Measurements from ENCODE around the gene RRBP1.

The RRBP1 gene

DNA sequence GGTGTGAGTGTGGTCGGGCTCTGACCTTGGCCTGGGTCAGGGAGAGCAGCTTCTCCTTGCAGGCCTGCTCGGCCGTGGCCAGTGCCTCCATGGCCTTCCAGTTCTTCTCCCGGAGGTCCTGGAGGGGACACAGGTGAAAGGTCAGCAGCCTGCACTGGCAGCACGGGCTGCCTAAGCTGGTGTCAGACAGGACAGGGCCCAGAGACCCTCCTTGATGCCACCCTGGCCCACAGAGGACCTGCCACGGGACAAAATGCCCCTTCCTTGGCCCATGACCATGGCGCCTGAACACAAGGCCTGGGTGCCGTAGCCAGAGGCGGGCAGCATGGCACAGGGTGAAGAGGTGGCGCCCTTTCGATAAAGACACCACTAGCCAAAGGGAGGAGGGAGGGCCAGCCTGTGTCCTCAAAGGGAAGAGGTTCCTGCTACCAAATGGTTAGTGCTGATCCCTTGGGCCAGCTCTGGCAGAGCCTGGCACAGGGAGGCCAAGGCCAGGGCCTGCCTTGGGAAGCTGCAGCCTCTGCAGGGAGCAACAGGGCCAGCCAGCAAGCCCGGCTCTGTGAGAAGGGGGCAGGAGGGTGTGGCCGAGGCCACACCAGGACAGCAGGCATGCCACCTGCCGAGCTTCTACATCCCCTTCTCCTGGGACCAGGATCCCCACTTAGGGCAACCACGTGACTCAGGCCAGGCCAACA, 57.3 kb downstream of the RRBP1 start:
- H4K20me1 ChIP-seq (ENCODE audit: insufficient read depth, low read length), result peaks cover 4% of the 10 kb centered on the region; the same call in 1 of the 2 replicates
- TF ChIP-seq EZH2phosphoT487 (IDR thresholded peaks at IDR 0.05; ENCODE audit: low read length) (no peak), EZH2 (optimal IDR thresholded peaks at IDR 0.05; ENCODE audit: low read depth, low read length) (no peak)
- TF ChIP-seq, protein P1, sequence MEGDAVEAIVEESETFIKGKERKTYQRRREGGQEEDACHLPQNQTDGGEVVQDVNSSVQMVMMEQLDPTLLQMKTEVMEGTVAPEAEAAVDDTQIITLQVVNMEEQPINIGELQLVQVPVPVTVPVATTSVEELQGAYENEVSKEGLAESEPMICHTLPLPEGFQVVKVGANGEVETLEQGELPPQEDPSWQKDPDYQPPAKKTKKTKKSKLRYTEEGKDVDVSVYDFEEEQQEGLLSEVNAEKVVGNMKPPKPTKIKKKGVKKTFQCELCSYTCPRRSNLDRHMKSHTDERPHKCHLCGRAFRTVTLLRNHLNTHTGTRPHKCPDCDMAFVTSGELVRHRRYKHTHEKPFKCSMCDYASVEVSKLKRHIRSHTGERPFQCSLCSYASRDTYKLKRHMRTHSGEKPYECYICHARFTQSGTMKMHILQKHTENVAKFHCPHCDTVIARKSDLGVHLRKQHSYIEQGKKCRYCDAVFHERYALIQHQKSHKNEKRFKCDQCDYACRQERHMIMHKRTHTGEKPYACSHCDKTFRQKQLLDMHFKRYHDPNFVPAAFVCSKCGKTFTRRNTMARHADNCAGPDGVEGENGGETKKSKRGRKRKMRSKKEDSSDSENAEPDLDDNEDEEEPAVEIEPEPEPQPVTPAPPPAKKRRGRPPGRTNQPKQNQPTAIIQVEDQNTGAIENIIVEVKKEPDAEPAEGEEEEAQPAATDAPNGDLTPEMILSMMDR (IDR thresholded peaks at IDR 0.05; ENCODE audit: low read length), result no peak
- H3F3A ChIP-seq (ENCODE audit: insufficient read depth, low read length), result no peaks in the 10 kb centered on the region; the same call in 1 of the 2 replicates
- no peaks in the 10 kb centered on the region for H3K9me3 ChIP-seq (replicated peaks; ENCODE audit: insufficient read depth, low read length)
- no peak overlapping the region for H3K4me2 ChIP-seq (ENCODE audit: low read depth, low read length)
- no peaks in the 10 kb centered on the region for H3K9me2 ChIP-seq (replicated peaks; ENCODE audit: insufficient read depth, low read length)
- H3K36me3 ChIP-seq (replicated peaks; ENCODE audit: insufficient read depth, low read length), result peaks cover 29% of the 10 kb centered on the region
- no peak overlapping the region for H3K9ac ChIP-seq (ENCODE audit: low read length)
- no peak overlapping the region for H2AFZ ChIP-seq (ENCODE audit: low read length)
- H3K79me2 ChIP-seq (ENCODE audit: low read length), result peaks cover 62% of the 10 kb centered on the region
- no peaks in the 10 kb centered on the region for H3K4me1 ChIP-seq (ENCODE audit: low read length)
- no peak for DNase-seq
- no peaks in the 10 kb centered on the region for H3K27me3 ChIP-seq (replicated peaks; ENCODE audit: insufficient read depth, low read length)
- H3K27ac ChIP-seq (ENCODE audit: low read length), result no peak overlapping the region
- H3K4me3 ChIP-seq (ENCODE audit: low read length), result no peak overlapping the region

- no peaks in the 10 kb centered on the region for H3K27me3 ChIP-seq (replicated peaks; ENCODE audit: insufficient read depth, low read length)
- no peak overlapping the region for H3K9ac ChIP-seq (ENCODE audit: low read length)
- H4K20me1 ChIP-seq (ENCODE audit: insufficient read depth, low read length), result peaks cover 4% of the 10 kb centered on the region; the same call in 1 of the 2 replicates
These were observed 58.0 kb downstream of the RRBP1 start for GRCh38 chr20:17624070-17624469.

DNA sequence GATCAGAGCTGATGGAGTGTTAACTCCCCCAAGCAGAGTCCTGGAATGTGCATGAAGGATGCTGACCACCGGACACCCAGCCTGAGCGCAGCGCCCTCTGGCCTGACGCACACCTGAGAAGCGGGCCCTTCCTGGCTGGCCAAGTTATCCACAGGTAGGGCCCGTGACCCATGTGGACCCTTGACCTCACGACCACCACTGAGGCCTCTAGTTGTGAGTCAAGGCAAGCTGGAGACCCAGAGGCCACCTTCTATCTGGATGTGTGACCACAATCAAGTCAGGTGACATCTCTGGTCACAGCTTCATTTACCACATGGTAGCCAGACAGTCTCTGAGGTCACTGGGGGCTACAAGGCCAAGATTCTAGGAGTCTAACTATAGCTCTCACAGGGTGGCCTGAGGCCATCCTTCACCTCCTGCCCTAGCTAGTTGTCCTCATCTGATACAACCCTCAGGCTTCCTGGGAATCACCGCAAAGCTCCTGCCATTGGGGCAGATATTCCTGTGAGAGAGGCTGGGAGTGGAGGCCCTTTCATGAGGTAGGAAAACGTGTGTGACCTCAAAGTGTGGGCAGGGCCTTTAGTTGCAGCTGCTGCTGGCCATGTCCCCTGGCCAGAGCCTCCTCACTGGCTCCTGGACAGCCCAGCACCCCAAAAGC, 59.1 kb downstream of the RRBP1 start:
- H3K36me3 ChIP-seq (replicated peaks; ENCODE audit: insufficient read depth, low read length), result peaks cover 28% of the 10 kb centered on the region
- H3K27me3 ChIP-seq (replicated peaks; ENCODE audit: insufficient read depth, low read length), result no peaks in the 10 kb centered on the region
- H3K4me3 ChIP-seq (ENCODE audit: low read length), result no peak overlapping the region
- peaks cover under 1% of the 10 kb centered on the region; the same call in 1 of the 2 replicates for H4K20me1 ChIP-seq (ENCODE audit: insufficient read depth, low read length)
- peaks cover 45% of the 10 kb centered on the region for H3K79me2 ChIP-seq (ENCODE audit: low read length)
- H3K27ac ChIP-seq (ENCODE audit: low read length), result no peak overlapping the region
- TF ChIP-seq, protein P1 (IDR thresholded peaks at IDR 0.05; ENCODE audit: low read length), result no peak
- TF ChIP-seq EZH2 (optimal IDR thresholded peaks at IDR 0.05; ENCODE audit: low read depth, low read length), result no peak
- no peaks in the 10 kb centered on the region for H3K4me1 ChIP-seq (ENCODE audit: low read length)
- no peak overlapping the region for H3K4me2 ChIP-seq (ENCODE audit: low read depth, low read length)
- H2AFZ ChIP-seq (ENCODE audit: low read length), result no peak overlapping the region
- H3K9me3 ChIP-seq (replicated peaks; ENCODE audit: insufficient read depth, low read length), result no peaks in the 10 kb centered on the region
- no peaks in the 10 kb centered on the region; the same call in 1 of the 2 replicates for H3F3A ChIP-seq (ENCODE audit: insufficient read depth, low read length)
- no peak for DNase-seq
- no peak overlapping the region for H3K9ac ChIP-seq (ENCODE audit: low read length)
- no peaks in the 10 kb centered on the region for H3K9me2 ChIP-seq (replicated peaks; ENCODE audit: insufficient read depth, low read length)

More at GRCh38 chr20:17624070-17624469, 58.0 kb downstream of the RRBP1 start:
- Histone ChIP-seq H3K79me2 (ENCODE audit: low read length) (peaks cover 56% of the 10 kb centered on the region), H3K36me3 (replicated peaks; ENCODE audit: insufficient read depth, low read length) (peaks cover 25% of the 10 kb centered on the region), H3K4me1 (ENCODE audit: low read length) (no peaks in the 10 kb centered on the region), H2AFZ (ENCODE audit: low read length) (no peak overlapping the region), H3K4me2 (ENCODE audit: low read depth, low read length) (no peak overlapping the region), H3K9me2 (replicated peaks; ENCODE audit: insufficient read depth, low read length) (no peaks in the 10 kb centered on the region), H3K9me3 (replicated peaks; ENCODE audit: insufficient read depth, low read length) (no peaks in the 10 kb centered on the region), H3K27ac (ENCODE audit: low read length) (no peak overlapping the region), H3F3A (ENCODE audit: insufficient read depth, low read length) (no peaks in the 10 kb centered on the region; the same call in 1 of the 2 replicates), H3K4me3 (ENCODE audit: low read length) (no peak overlapping the region)
- TF ChIP-seq, protein P1 (IDR thresholded peaks at IDR 0.05; ENCODE audit: low read length), result no peak
- TF ChIP-seq EZH2phosphoT487 (IDR thresholded peaks at IDR 0.05; ENCODE audit: low read length) (no peak), EZH2 (optimal IDR thresholded peaks at IDR 0.05; ENCODE audit: low read depth, low read length) (no peak)
- no peak for DNase-seq
